Measurements from ENCODE around the gene SV2A. TPM values are rescaled to one million over a fixed set of nuclear protein-coding genes. Genes with fewer than 3 reads are reported as not detected.
A peak's percentile ranks its signal among the peaks of the same experiment; 100 is the strongest.
"Not testable (repeated sequence)": the region's sequence is repeated elsewhere in the genome, so short reads cannot be mapped to it uniquely, and the experiment has no call there.

The SV2A gene
- total RNA-seq, 1 donor from 2014 or later, result 5.9 TPM

DNA sequence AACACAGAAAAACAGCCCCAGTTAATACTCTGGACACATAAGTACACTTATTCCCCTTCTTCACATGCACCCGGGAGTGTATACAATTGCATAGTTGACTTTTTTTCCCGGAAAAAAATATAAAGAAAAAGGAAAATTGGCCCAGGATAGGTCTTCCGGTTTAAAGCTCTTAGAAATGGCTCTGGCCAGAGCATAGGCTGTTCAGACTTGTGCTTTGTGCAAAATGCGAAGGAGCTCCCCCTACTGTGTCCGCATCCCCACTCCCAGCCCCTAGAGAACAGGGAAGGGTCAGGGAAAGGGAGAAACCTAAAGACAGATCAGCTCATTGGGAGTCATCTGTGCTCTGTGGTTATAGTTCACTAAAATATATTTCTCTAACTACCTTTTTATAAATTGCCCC lies 24.6 kb upstream of the SV2A start:
- Histone ChIP-seq H3K4me3 (no peak overlapping the region), H3K27me3 (no peaks in the 10 kb centered on the region), H3K9me3 (no peaks in the 10 kb centered on the region), H3K27ac (peak overlapping the region in 1 of 2 donors; percentile 41), H3K4me1 (peaks cover 5 to 19% of the 10 kb centered on the region in 2 donors), H3K36me3 (peaks cover 36 to 37% of the 10 kb centered on the region in 2 donors)
- TF ChIP-seq, protein P1, sequence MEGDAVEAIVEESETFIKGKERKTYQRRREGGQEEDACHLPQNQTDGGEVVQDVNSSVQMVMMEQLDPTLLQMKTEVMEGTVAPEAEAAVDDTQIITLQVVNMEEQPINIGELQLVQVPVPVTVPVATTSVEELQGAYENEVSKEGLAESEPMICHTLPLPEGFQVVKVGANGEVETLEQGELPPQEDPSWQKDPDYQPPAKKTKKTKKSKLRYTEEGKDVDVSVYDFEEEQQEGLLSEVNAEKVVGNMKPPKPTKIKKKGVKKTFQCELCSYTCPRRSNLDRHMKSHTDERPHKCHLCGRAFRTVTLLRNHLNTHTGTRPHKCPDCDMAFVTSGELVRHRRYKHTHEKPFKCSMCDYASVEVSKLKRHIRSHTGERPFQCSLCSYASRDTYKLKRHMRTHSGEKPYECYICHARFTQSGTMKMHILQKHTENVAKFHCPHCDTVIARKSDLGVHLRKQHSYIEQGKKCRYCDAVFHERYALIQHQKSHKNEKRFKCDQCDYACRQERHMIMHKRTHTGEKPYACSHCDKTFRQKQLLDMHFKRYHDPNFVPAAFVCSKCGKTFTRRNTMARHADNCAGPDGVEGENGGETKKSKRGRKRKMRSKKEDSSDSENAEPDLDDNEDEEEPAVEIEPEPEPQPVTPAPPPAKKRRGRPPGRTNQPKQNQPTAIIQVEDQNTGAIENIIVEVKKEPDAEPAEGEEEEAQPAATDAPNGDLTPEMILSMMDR (IDR thresholded peaks at IDR 0.05), result peak in 2 of 3 experiments; percentile 24 to 46
- intact Hi-C loops (cut with DNase I), result no loop called here
- DNase-seq (ENCODE audit: low spot score in 2 of 2), result no peak

- H3K4me1 ChIP-seq, result peaks cover 5 to 25% of the 10 kb centered on the region in 2 donors
- H3K36me3 ChIP-seq, result peaks cover 19 to 20% of the 10 kb centered on the region in 2 donors
- H3K27me3 ChIP-seq, result no peaks in the 10 kb centered on the region
- DNase-seq (ENCODE audit: low spot score in 2 of 2), result no peak
- TF ChIP-seq, protein P1 (IDR thresholded peaks at IDR 0.05), result no peak
- H3K27ac ChIP-seq, result peak overlapping the region; percentile 82 to 96
- intact Hi-C loops (cut with DNase I), result no loop called here
- H3K4me3 ChIP-seq, result no peak overlapping the region
- no peaks in the 10 kb centered on the region for H3K9me3 ChIP-seq
These were observed 22.8 kb upstream of the SV2A start for GRCh38 chr1:149940427-149940826.

DNA sequence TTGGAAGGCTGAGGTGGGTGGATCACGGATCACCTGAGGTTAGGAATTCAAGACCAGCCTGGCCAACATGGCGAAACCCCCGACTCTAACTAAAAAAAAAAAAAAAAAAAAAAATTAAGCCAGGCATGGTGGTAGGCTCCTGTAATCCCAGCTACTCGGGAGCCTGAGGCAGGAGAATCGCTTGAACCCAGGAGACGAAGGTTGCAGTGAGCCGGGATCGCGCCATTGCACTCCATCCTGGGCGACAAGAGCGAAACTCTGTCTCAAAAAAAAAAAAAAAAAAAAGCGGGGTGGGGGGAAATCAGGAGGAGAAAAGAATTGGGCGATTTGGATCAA lies 21.0 kb upstream of the SV2A start:
- Histone ChIP-seq H3K4me1 (peaks cover 5 to 27% of the 10 kb centered on the region in 2 donors), H3K27ac (peak overlapping the region; percentile 82 to 96)
- intact Hi-C loops (cut with DNase I), result loop anchor here (1.0 to 2.0 kb wide), 2 partner anchors 11 to 20 kb away; partner anchors contain the start of gene SF3B4

DNA sequence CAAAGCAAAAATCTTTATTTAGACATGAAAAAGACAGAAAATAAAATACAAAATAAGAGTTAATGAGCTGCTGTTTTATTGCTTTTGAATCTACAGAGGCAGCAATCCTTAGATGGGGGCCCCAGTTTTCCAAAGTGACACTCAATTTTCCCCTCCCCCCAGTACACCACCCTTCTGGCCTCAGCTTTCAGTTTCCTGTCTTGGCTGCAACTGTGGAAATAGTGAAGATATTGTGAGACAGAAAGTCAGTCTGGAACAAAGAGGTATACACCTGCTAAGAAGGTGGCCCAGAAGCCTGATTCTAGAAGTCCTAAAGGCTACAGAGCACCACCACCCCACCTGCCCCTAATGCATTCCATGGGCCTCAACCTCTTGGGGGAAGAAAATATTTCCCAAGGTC lies 20.1 kb upstream of the SV2A start:
- TF ChIP-seq, protein P1 (IDR thresholded peaks at IDR 0.05), result no peak
- H3K9me3 ChIP-seq, result no peaks in the 10 kb centered on the region
- intact Hi-C loops (cut with DNase I), result loop anchor here (2.0 kb wide), 1 partner anchor 19 kb away; no protein-coding TSS in a partner anchor
- H3K4me1 ChIP-seq, result peaks cover 5 to 27% of the 10 kb centered on the region in 2 donors
- peak overlapping the region; percentile 74 to 93 for H3K4me3 ChIP-seq
- H3K36me3 ChIP-seq, result peaks cover 0 to 15% of the 10 kb centered on the region in 2 donors
- no peaks in the 10 kb centered on the region for H3K27me3 ChIP-seq
- peak overlapping the region; percentile 82 to 96 for H3K27ac ChIP-seq
- DNase-seq (ENCODE audit: low spot score in 2 of 2), result no peak

More for the DNA sequence above, 21.0 kb upstream of the SV2A start:
- H3K27me3 ChIP-seq; H3K9me3 ChIP-seq; H3K36me3 ChIP-seq; DNase-seq (ENCODE audit: low spot score in 2 of 2): not testable (repeated sequence)
- H3K4me3 ChIP-seq, result peak overlapping the region; percentile 38 to 59

- peak overlapping the region; percentile 82 to 96 for H3K27ac ChIP-seq
- intact Hi-C loops (cut with DNase I), result loop anchor here (1.0 kb wide), 1 partner anchor 51 kb away; a partner anchor contains a TSS
- H3K27me3 ChIP-seq, result no peaks in the 10 kb centered on the region
- H3K36me3 ChIP-seq, result peaks cover 1 to 19% of the 10 kb centered on the region in 2 donors
- TF ChIP-seq, protein P1 (IDR thresholded peaks at IDR 0.05), result peak in 1 of 3 experiments; percentile 20
- DNase-seq (ENCODE audit: low spot score in 2 of 2), result no peak
- H3K4me3 ChIP-seq, result peak overlapping the region; percentile 74 to 93
- H3K4me1 ChIP-seq, result peaks cover 5 to 27% of the 10 kb centered on the region in 2 donors
- no peaks in the 10 kb centered on the region for H3K9me3 ChIP-seq
These were observed 19.5 kb upstream of the SV2A start for GRCh38 chr1:149936992-149937705.

All from ascending aorta (tissue), 2 donors.